ENCODE data around the gene WSCD1.

The WSCD1 gene

GRCh38 chr17:6086603-6087400, 16.6 kb downstream of the WSCD1 start:
- no peak for DNase-seq (ENCODE audit: low spot score)

- no peak for DNase-seq (ENCODE audit: low spot score)
Measured at GRCh38 chr17:6088141-6088540, 18.0 kb downstream of the WSCD1 start.

- no peak for DNase-seq (ENCODE audit: low spot score)
Measured at GRCh38 chr17:6090253-6090652, 20.1 kb downstream of the WSCD1 start.

GRCh38 chr17:6092182-6092902, 22.2 kb downstream of the WSCD1 start:
- DNase-seq (ENCODE audit: low spot score): no peak

GRCh38 chr17:6092903-6093468, 22.8 kb downstream of the WSCD1 start:
- DNase-seq (ENCODE audit: low spot score): no peak

DNA sequence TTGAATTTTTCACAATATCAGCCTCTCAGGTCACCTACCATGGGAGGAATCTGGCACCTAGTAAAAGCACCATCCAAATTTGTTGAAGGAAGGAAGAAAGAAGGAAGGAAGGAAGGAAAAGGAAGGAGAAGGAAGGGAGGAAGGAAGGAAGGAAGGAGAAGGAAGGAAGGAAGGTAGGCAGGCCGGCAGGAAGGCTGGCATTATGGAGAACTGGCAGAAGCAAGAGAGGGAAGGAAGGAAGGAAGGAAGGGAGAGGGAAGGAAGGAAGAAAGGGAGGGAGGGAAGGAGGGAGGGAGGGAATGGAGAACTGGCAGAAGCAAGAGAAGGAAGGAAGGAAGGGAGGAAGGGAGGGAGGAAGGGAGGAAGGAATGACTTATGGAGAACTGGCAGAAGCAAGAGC, 24.3 kb downstream of the WSCD1 start:
- no peak for DNase-seq (ENCODE audit: low spot score)

GRCh38 chr17:6094926-6095325, 24.7 kb downstream of the WSCD1 start:
- no peak for DNase-seq (ENCODE audit: low spot score)

DNA sequence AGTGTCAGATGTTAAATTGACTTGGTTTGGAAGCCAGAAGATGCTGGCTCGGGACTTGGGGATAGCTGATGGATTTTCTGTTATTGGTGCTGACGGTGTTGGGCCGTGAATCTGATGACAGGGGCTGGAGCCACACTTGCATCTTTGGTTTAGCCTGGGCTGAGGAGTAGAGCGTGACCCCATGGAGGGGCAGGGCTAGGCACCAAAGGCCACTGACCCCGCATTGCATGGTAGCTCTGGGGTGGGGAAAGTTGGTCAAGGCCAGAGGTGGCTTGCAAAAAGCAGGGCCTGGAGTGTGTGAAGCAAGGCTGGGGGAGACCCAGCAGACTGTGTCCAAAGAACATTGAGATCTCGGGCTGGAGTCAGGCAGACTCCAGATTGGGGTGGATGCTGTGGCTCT, 25.3 kb downstream of the WSCD1 start:
- no peak for DNase-seq (ENCODE audit: low spot score)

GRCh38 chr17:6096201-6097004, 26.2 kb downstream of the WSCD1 start:
- DNase-seq (ENCODE audit: low spot score): no peak

- no peak for DNase-seq (ENCODE audit: low spot score)
Measured at GRCh38 chr17:6097005-6097279, 26.8 kb downstream of the WSCD1 start.

DNA sequence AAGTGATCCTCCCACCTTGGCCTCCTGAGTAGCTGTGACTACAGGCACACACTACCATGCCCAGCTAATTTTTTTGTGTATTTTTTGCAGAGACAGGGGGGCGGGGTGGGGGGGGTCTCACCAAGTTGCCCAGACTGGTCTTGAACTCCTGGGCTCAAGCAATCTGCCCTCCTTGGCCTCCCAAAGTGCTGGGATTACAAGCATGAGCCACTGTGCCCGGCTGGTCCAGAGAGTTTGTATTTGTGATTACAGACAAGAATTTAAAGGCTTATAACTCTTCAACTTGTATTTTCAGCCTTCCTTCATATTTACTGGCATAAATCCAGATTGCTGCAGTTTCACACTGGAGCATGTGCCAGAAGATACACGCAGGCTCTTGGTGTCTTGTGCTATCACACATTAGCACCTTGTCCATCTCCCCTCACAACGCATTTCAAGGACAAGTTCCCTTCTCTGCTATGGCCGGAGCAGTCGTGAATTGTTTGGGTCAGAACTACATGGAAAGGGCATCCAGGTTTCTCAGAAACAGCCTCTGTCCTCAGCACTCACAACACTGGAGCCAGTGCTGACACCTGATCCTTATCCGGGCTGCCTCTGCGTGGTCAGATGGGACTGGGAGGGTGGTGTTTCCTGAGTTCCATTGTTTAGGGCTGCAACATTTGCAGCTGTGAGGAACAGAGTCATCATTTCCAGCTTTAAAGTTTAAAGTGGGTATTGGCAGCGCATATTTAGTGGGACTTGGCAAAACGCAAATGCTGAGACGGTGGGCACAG, 28.1 kb downstream of the WSCD1 start:
- DNase-seq (ENCODE audit: low spot score): no peak

GRCh38 chr17:6098823-6099180, 28.6 kb downstream of the WSCD1 start:
- DNase-seq (ENCODE audit: low spot score): no peak

DNA sequence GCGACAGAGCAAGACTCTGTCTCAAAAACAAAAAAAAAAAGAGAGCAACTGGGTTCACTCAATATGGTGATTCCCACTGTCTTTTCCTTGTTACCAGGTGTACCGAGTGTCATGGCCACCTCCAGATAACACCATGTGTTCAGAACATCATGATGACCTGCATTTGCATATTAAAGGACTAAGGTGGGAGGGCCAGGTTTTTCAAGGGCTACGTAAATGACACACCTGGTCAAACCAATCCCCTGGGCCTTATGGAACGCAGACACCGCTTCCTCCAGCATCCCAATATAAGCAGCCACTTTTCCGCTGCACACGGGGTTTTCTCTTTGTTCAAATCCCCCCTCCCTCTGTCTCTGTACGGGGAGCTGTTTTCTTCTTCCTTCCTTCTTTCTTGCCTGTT, 29.3 kb downstream of the WSCD1 start:
- DNase-seq (ENCODE audit: low spot score): no peak

DNA sequence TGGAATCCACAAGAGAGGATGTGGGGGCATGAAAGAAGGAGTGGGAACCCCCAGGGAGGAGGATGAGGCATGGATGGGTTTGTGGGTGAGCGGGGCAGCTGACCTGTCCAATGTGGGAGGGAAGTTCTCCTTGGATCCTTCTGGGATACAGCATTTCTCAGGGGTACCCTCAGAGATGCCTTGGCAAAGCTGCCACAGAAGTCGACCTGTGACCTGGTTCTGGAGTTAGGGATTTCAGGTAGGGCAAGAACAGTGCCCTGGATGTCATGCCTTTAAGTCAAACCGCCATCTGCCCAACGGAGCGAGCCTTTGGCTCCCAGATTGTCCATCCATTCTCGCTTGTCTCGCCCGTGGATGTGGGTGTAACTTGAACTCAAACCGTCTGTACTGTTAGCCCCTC, 30.0 kb downstream of the WSCD1 start:
- DNase-seq (ENCODE audit: low spot score): no peak

GRCh38 chr17:6100891-6101500, 30.8 kb downstream of the WSCD1 start:
- DNase-seq (ENCODE audit: low spot score): no peak

GRCh38 chr17:6101706-6102105, 31.5 kb downstream of the WSCD1 start:
- no peak for DNase-seq (ENCODE audit: low spot score)

DNA sequence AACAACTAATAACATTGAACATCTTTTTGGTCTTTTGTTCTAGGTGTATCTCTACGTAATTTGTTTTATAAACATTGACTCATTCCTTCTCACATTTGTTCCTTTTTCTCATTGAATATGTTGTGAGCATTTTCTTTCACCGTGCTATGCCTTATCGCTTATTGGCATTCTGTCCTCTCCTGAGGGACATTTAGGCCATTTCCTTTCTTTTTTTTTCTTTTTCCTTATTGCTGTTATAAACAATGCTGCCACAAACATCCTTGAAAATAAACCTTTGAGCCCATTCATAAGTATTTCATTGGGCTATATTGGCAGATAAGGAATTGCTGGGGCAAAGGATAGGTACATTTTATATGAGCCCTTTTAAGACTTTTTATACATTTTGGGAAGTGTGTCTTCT, 32.4 kb downstream of the WSCD1 start:
- DNase-seq (ENCODE audit: low spot score): no peak

GRCh38 chr17:6104956-6105648, 34.9 kb downstream of the WSCD1 start:
- no peak for DNase-seq (ENCODE audit: low spot score)

DNA sequence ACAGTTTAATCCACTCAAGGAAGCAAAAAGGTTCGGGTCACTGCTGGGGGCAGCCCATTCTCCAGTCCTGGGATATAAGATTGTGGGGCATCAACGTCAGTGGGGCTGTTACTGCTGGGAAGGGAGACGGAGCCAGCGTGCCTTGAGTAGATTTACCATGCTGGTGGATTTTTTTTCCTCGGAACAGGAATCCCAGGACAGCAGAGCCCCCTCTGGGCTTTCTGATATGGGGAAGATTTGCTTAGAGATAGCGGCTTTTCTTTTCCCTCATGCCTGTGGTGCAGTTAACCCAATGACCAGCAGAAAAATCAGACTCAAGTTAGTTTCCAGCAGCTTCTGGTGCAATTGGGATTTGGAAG, 35.4 kb downstream of the WSCD1 start:
- DNase-seq (ENCODE audit: low spot score): no peak

DNA sequence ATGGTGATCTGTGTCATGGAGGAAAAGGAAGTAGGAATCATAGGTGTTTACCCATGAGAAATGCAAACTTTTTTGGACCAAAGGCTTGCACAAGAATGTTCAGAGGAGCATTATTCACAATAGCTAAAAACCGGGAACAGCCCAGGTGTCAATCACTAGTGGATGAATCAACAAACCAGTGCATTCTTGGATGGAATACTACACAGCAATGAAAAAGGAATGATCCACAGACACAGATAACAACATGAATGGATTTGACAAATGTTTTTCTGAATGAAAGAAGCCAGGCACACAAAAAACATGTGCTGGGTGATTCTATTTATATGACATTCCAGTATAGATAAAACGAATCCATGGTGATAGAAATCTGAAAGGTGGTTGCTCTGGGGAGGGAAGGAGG, 36.0 kb downstream of the WSCD1 start:
- no peak for DNase-seq (ENCODE audit: low spot score)

GRCh38 chr17:6107791-6108190, 37.6 kb downstream of the WSCD1 start:
- DNase-seq (ENCODE audit: low spot score): no peak

Data from hematopoietic multipotent progenitor cell treated with erythropoietin and hydrocortisone succinate and interleukin-3 and kit ligand, for 15 days (in vitro differentiated cells).